Fibroblast of mammary gland (primary cell): ENCODE data around the gene PLPP7.

ENCODE experiments used
- DNase-seq: peaks from one replicate; pipeline ENCODE4 v3.0.0-alpha.2; 2010; ENCODE audit warnings: low read depth
- H3K4me3 ChIP-seq: 2 replicates; pipeline ENCODE4 v1.5.1; 2011; ENCODE audit warnings: low read depth, mild to moderate bottlenecking, low read length, moderate library complexity; ENCODE audit not compliant: control insufficient read depth
- TF ChIP-seq, protein P1 (sequence below): conservative IDR thresholded peaks from 2 replicates; pipeline ENCODE4 v1.5.1; 2011; ENCODE audit warnings: low read depth, low read length, inconsistent platforms; ENCODE audit not compliant: control insufficient read depth, insufficient read depth

The PLPP7 gene

DNA sequence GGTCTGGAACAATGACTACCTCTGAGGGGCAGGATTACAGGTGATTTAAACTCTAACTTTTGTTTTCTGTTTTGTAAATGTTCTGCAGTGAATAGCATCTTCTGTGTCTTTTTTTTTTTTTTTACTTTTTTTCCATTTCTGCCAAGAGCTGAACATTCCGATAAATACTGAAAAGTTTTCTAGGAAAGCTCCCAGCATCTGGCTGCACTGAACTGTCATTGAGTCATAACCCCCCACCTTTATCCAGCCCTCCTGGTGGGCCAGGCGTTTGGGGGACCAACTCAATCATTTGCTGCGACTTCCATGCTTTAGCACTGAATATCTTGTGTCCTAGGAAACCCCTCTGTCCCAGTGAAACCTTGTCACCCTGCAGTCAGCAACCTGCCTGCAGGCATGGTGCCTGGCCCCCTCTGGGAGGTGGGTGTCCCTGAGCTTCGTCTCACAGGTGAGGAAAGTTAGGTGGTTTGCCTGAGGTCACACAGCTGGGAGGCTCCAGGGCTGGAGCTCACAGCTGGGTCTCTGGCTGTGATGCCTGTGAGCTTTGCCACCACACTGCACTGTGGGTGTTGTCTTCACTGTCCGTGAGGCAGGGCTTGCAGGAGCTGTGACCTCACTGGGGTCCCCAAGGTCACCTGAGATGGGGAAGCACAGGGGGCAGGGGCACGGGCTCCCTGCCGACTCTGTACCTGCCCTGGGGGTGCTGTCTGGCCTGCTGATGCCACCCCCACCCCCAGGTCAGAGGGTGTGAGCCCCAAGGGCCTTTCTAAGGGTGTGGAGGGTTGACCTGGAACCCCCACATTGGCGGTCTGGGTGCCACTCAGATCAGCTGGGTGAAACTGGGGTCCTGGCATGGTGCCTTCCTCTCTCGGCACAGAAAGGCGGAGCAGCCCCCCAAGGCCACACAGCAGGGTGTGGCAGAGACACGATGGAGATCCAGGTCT is 14.1 kb downstream of the PLPP7 start:
- TF ChIP-seq, protein P1, sequence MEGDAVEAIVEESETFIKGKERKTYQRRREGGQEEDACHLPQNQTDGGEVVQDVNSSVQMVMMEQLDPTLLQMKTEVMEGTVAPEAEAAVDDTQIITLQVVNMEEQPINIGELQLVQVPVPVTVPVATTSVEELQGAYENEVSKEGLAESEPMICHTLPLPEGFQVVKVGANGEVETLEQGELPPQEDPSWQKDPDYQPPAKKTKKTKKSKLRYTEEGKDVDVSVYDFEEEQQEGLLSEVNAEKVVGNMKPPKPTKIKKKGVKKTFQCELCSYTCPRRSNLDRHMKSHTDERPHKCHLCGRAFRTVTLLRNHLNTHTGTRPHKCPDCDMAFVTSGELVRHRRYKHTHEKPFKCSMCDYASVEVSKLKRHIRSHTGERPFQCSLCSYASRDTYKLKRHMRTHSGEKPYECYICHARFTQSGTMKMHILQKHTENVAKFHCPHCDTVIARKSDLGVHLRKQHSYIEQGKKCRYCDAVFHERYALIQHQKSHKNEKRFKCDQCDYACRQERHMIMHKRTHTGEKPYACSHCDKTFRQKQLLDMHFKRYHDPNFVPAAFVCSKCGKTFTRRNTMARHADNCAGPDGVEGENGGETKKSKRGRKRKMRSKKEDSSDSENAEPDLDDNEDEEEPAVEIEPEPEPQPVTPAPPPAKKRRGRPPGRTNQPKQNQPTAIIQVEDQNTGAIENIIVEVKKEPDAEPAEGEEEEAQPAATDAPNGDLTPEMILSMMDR, result no peak
- no peak for DNase-seq
- H3K4me3 ChIP-seq, result no peak overlapping the region

DNA sequence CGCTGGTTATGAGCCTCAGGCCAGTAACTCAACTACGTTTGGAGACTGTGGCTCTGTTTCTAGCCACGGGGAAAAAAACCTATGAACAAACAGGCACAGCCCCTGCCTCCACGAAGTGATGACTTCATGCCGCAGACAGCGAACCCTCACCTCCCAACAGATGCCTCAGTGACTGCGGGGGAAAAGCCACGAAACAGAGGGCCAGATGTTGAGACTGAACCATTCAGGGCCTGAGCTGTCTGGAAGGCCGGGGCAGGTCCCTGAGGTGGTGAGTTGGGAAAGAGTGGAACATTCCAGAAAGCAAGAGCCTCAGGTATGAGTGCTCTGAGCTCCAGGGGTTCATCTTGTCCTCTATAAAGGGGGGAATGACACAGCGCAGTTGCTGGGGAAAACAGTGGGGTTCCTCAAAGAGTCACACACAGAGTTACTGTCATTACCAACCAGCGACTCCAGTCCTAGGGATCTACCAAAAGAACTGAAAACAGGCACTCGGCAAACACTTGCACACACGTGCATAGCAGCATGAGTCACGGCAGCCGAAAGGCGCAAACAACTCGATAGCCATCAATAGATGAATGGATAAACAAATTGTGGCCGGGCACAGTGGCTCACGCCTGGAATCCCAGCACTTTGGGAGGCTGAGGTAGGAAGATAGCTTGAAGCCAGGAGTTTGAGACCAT is 15.3 kb downstream of the PLPP7 start:
- peak; percentile 59 for DNase-seq
- TF ChIP-seq, protein P1, result no peak
- no peak overlapping the region for H3K4me3 ChIP-seq

DNA sequence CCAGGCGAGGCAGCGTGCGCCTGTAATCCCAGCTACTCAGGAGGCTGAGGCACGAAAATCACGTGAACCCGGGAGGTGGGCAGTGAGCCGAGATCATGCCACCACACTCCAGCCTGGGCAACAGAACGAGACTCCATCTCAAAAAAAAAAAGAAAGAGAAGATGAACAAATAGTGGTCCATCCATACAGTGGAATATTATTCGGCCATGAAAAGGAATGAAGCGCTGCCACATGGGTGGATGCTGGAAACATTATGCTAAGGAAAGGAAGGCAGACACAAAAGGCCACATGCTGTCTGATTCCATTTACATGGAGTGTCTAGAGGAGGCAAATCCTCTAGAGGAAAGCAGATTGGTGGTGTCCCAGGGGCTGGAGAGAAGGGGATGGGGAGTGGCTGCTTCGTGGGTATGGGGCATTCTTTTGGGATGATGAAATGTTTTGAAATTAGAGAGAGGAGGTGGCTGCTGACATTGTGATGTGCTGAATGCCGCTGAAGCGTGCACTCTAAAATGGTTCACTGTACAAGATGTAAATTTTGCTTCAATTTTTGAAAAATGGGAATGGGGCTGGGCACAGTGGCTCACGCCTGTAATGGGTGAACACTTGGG is 17.0 kb downstream of the PLPP7 start:
- H3K4me3 ChIP-seq, result no peak overlapping the region
- TF ChIP-seq, protein P1, result no peak
- no peak for DNase-seq

DNA sequence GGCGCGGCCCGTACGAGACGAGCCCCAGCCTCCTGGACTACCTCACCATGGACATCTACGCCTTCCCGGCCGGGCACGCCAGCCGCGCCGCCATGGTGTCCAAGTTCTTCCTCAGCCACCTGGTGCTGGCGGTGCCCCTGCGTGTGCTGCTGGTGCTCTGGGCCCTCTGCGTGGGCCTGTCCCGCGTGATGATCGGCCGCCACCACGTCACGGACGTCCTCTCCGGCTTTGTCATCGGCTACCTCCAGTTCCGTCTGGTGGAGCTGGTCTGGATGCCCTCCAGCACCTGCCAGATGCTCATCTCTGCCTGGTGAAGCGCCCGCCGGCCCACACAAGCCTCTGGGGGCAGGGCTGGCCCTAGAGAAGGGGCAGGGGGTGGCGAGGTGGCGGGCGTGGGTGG is 18.5 kb downstream of the PLPP7 start:
- TF ChIP-seq, protein P1, result no peak

DNA sequence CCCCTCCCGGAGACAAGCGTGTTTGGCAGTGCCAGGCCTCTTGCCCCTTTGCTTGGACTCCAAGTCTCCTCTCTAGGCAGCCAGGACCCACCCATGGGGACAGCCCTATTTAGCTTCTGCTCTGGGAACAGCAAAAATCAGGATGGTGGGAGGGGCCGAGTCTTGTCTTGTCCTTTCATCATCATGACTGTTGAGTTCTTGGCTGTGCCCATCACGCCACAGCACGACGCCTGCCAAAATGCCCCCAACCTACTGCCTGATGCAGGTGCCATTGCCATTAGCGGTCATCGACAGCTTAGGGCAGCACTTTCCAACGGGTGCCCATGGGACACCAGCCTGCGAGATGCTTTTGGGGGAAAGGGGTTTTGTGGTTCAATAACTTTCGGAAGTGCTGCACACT is 18.9 kb downstream of the PLPP7 start:
- no peak overlapping the region for H3K4me3 ChIP-seq
- DNase-seq, result no peak
- TF ChIP-seq, protein P1, result no peak

More for the DNA sequence above, 18.5 kb downstream of the PLPP7 start:
- no peak for DNase-seq
- no peak overlapping the region for H3K4me3 ChIP-seq

DNA sequence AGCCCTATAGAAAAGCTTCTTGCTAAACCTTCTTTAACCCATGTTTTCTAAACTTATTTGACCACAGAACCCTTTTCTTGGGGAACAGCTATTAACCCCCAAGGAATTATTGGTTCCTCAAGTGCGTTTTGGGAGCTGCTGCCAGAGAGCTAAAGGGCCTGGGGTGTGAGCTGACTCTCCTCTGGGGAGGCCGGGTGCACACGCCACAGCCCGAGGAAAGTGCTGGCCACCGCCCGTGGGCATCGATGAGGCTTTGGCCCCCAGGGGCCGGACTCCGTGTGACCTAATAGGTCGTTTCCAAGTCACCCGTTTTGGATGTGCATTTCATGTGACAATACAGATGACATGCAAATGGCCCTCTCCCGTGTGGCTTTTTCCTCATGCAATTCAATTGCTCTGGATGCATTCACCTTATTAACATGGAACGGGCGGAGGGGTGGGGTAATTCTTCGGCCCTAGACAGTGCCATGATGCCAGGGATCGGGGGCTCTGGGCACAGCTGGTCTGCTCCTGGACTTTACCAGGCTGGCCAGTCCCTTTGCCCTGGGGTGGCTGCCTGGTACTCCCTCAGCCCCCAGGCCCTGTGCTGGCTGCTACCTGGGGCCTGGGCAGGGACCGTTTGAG is 19.5 kb downstream of the PLPP7 start:
- TF ChIP-seq, protein P1, result no peak
- H3K4me3 ChIP-seq, result no peak overlapping the region
- DNase-seq, result no peak
